T-helper 22 cell (primary cell): ENCODE measurements around the gene NT5C2.
"Not testable (repeated sequence)": the region's sequence is repeated elsewhere in the genome, so short reads cannot be mapped to it uniquely, and the experiment has no call there.

Experiments used
- DNase-seq: peaks from one replicate; pipeline ENCODE4 v3.0.0-alpha.2; 2020; ENCODE audit warnings: low read depth

Gene NT5C2

GRCh38 chr10:103193107-103193819, at the start of gene NT5C2:
Gene NT5C2, minus strand, starts transcription at chr10:103193272. Its CDS starts 18,314 bp downstream, at chr10:103174958.
- DNase-seq, result peak; percentile 56

- DNase-seq, result no peak
These were observed 48.4 kb upstream of the NT5C2 start for GRCh38 chr10:103241262-103242011.

- DNase-seq, result no peak
These were observed 45.6 kb upstream of the NT5C2 start for GRCh38 chr10:103238506-103239252.

GRCh38 chr10:103235775-103236174, 42.7 kb upstream of the NT5C2 start:
- no peak for DNase-seq

- DNase-seq, result no peak
These were observed 39.9 kb upstream of the NT5C2 start for GRCh38 chr10:103232772-103233488.

GRCh38 chr10:103232131-103232673, 39.1 kb upstream of the NT5C2 start:
- no peak for DNase-seq

GRCh38 chr10:103231047-103231551, 38.0 kb upstream of the NT5C2 start:
- no peak for DNase-seq

GRCh38 chr10:103227416-103227815, 34.3 kb upstream of the NT5C2 start:
- DNase-seq, result no peak

GRCh38 chr10:103225939-103226338, 32.9 kb upstream of the NT5C2 start:
- no peak for DNase-seq

GRCh38 chr10:103224721-103225120, 31.6 kb upstream of the NT5C2 start:
- DNase-seq, result not testable (repeated sequence)

GRCh38 chr10:103224133-103224532, 31.1 kb upstream of the NT5C2 start:
- DNase-seq, result no peak

GRCh38 chr10:103216362-103216761, 23.3 kb upstream of the NT5C2 start:
- DNase-seq, result not testable (repeated sequence)

- DNase-seq, result no peak
These were observed 22.5 kb upstream of the NT5C2 start for GRCh38 chr10:103215601-103216000.

- not testable (repeated sequence) for DNase-seq
These were observed 17.2 kb upstream of the NT5C2 start for GRCh38 chr10:103210262-103210661.

GRCh38 chr10:103207643-103208042, 14.6 kb upstream of the NT5C2 start:
- DNase-seq, result not testable (repeated sequence)

- DNase-seq, result no peak
These were observed 14.1 kb upstream of the NT5C2 start for GRCh38 chr10:103207141-103207540.

GRCh38 chr10:103206715-103207114, 13.6 kb upstream of the NT5C2 start:
- not testable (repeated sequence) for DNase-seq

GRCh38 chr10:103205401-103205800, 12.3 kb upstream of the NT5C2 start:
- not testable (repeated sequence) for DNase-seq

- DNase-seq, result no peak
These were observed 11.5 kb upstream of the NT5C2 start for GRCh38 chr10:103204353-103205255.

- no peak for DNase-seq
These were observed 10.4 kb upstream of the NT5C2 start for GRCh38 chr10:103203466-103203865.
